Dermis blood vessel endothelial cell (primary cell): ENCODE measurements around the gene SDK2. TPM values are rescaled to one million over a fixed set of nuclear protein-coding genes. Genes with fewer than 3 reads are reported as not detected.

Experiments used
- DNase-seq: peaks from one replicate; pipeline ENCODE4 v3.0.0; 2010
- total RNA-seq: library from RNA; depleted of rRNA; stranded (reverse); fragments of >200 nt; gene quantifications from 2 replicates; pipeline ENCODE4 v1.2.3, GENCODE V29; 2014

Gene SDK2
- total RNA-seq, 1 donor from 2014 or later: not detected

DNA sequence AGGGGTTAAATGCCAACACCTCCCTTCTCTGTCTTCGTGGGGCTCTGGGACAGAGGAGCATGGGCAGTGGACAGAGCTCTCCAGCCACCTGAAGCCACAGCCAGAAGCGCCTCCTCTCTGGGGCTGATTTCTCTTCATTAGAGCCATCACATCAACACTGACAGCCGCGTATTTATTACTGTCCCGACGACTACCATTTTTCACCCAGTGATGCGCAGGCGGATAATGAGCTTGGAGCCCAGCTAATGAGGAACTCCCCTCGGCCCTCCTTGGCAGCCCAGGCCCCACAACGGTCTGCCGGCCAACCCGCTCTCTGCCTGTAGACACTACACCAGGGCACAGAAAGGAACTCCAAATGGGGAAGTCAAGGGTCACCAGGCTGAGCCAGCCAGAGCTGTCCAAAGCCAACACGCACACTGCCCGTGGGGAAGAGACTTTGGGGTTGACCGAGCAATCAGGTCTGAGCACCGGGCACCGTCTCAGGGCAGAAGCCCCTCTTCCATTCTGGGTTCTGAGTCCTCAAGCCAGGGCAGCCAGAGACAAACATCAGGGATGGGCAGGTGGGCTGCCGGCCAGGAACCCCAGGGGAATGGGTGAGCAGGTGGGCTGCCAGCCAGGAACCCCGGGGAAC is 13.2 kb downstream of the SDK2 start:
- no peak for DNase-seq

DNA sequence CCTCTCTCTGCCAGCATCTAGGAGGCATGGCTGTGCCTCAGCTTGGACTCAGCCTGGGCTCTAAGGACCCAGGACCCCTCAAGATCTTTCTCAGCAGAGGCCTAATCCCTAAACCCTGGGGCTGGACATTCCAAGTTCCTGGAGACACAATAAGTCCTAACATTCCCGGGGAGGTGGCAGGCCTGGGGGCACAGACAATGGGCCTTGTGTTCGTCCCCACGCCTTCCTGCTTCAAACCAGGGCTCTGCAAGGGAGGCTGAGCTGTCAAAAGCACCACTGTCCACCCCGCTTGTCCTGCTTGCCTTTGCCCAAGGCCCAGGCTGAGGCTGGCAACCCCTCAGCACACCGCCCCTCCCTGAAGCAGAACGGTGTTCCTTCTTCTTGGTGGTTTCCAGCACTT is 13.7 kb downstream of the SDK2 start:
- DNase-seq: no peak

DNA sequence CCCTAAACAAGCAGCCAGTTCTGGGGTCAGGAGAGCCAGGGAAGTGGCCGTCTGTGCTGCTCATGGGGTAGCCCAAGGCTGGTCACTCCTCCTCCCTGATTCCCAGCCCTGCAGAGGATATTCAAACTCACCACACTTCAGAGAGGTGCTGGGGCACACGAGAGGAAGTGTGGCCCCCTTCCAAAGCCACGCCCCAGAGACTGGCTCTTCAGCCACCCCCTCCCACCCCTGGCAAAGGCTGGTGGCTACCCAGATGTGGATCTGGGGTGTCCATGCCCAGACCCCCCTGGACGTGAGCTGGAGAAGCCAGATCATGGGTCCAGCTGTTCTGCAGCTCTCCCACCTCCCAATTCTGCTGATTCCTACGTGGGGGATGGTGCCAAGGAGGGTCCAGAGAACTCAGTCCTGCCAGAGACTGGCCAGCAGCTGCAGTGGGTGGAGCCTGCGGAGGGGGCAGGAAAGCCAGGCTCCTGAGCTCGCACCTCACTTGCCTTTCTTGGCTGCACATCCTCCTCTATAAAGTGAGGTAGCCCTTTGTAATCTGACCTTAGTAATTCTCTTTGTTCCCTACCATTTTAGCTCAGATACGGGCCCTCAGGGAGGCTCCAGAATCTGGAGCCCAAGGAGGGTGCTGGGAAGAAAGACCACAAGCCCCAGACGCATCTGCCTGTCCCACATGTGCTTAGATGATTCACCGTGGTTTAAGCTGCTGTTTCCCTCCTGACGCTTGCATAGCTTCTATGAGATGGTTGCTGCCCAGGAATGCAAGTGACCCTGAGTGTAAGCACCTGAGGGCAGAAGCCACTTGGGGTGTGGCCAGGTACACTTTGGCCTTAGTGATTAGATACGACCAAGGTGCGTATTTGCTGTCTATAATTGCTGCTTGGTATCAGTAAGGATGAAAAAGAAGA is 15.3 kb downstream of the SDK2 start:
- no peak for DNase-seq

DNA sequence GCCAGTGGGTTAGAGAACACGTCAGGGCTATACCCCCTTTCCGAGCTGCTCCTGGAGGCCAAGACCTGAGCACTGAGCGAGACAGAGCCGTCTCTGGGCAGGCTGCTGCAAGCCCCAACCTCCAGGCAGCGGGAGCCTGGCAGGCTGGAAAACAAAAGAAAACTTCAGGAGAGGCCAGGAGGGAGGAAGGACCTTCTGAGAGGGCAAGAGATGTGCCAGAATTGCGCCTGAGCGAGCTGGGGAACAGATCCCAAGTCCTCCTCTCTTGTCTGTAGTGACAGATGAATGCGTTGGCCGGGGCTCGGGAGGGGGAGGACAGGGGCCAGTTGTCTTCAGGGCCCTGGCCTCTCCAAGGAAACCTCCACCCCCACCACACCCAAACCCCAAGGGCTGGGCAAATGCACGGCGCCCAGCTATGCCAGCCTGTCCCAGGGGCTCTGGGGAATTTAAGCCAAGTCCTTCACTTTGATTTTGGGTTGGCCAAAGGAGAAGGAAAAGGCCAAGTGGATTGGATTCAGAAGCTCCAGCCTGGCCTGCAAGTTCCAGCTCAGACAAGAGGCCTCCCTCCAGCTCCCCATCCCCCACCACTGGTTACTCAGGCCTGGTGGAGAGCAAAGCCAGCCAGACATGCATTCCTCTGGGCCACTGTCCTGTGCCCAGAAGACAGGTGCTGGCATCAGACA is 18.1 kb downstream of the SDK2 start:
- DNase-seq: no peak

DNA sequence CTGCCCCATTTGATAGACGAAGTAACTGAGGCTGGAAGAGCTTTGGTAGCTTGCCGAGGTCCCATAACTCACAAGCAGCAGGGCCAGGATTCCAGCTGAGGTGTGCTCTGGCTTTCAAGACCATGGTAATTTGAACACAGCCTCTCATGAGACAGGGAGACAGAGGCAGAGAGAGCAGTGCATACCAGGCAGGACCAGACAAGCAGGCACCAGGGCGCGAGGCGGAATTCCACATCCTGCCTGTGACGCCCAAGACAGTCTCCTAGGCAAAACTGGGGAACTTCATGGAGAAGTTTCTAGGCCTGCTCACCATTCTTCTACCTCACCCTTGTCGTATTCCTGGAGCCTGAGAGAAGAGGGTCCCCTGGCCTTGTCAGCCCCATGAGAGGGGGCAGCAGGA is 19.2 kb downstream of the SDK2 start:
- no peak for DNase-seq

DNA sequence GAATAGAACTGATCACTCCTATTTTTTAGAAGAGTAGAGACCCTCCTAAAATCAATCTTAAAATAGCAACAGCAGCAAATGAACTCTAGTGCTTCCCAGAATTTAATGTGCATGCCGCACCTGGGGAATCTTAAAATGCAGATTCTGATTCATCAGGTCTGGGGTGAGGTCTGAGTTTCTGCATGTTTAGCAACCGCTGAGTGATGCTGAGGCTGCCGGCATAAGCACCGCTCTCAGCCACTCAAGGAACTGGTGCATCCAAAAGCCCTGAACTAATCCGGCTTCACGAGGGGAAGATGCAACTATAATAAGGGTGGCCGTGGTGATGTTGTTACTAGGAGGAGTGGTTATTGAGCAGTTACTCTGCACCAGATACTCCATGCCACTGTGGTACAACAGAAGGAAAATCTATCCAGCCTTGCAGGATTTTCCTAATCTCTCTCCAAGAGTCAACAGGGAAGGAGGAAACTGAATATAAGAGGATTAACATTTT is 19.7 kb downstream of the SDK2 start:
- no peak for DNase-seq

DNA sequence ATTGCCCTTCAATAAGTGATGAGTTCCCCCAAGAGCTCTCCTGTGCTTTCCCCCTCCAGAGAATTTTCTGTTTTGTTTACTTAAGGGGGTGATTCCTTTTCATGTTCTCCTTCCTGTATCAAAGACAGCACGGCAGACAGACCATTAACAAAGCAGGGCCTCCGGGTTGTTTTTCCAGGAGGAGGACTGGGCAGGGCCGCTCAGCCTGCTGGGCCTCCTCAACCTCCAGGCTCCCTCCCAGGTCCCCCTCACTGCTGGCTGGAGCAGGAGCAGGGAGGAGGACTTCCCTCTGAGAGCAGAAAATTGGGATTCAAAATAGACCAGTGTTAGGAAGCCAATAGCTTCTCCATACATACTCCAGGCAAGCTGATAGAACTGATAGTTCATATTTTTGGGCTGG is 20.4 kb downstream of the SDK2 start:
- no peak for DNase-seq

DNA sequence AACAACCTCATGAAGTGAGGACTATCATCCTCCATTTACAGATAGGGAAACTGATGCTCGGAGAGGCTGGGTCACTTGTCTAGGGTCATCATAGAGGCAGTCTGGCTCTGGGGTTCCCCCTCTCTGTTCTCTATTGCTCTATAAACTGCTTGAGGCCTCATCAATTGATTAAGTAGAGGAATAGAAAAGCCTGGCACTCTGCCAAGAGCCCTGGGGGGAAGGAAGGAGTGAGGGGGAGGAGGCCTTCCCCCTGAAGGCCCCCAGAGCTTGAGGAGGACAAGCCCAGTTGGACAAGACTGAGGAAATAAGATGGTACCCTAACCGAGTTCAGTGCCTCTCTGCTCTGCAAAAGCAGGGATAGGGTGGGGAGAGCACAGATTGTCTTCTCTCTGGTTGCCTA is 21.0 kb downstream of the SDK2 start:
- DNase-seq: no peak

DNA sequence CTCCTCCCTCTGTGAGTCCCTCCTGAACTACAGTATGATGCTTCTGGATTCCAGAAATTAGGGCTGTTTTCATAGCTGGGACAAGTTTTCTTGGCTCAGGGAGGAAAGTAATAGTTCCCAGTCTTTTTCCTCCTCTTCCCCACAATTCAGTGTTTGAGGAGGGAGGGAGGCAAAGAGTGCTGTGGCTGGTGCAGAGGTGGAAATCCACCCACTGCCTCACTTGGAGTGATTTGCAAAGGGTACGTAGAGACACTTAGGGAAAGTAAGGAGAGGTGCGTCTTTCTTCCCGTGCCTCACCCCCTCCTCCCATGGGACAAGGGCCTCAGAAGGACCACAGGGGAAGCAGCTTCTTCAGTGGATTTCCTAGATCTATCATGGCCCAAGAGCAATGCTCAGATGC is 21.9 kb downstream of the SDK2 start:
- DNase-seq: no peak

DNA sequence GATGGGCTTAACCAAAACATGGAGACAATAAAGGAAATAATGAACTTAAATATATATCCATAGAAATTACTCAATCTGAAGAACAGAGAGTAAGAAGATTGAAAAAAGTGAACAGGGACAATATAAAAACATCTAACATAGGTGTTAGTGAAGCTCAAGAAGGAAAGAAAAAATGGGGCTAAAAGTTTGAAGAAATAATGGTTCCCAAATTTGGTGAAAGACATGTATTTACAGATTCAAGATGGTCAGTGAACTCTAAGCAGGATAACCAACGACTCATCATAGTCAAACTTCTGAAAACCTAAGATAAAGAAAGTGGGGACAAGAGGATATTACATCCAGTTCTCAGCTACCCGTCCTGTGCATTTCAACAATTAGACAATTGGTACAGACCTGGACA is 22.6 kb downstream of the SDK2 start:
- DNase-seq: no peak

DNA sequence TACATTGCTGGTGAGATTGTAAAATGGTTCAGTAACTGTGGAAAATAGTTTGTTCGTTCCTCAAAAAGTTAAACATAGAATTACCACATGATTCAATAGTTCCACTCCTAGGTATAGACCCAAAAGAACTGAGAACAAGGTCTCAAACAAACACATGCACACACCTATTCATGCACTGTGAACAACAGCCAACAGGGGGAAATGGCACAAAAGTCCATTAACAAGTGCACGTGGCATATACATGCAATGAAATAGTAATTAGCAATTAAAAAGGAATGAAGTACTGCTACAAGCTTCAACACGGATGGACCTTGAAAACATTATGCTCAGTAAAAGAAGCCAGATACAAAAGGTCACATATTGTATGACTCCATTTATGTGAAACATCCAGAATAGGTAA is 23.8 kb downstream of the SDK2 start:
- no peak for DNase-seq

DNA sequence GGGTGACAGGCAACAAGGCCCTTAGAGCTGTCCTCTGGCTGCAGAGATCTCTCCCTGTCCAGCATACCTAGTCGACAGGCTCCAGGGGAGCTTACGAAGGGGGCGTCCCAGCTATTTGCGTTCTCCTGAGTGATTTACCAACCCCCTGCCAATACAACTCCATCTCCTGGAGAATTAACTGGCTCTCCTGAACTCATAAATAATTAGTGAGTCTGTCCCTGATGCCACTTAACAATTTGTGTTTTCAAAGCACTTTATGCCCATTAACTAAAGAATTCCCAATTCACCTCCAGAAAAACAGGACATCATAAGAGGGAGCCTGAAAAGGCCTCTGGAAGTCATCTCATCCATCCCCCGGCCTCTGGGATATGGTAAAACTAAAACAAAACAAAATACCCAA is 26.7 kb downstream of the SDK2 start:
- no peak for DNase-seq

DNA sequence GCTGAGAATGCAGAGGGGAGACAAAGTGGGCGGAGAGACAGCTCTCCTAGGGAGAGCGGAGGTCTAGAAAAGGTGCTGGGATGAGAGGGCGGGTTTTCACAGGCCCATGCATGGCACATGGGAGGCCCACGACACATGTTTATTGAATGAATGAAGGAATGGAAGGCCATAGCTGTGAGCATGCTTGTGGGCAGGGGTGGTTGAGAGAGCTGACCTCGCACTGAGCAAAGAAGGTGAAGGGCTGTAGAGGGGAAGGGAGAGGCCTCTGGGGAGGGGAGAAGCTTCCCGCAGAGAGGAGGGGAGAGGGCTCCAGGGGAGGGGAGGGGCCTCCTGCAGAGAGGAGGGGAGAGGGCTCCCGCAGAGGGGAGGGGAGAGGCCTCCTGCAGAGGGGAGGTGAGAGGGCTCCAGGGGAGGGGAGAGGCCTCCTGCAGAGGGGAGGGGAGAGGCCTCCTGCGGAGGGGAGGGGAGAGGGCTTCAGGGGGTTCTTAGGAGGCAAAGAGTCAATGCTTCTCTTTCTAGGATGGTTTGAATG is 27.3 kb downstream of the SDK2 start:
- DNase-seq: no peak

DNA sequence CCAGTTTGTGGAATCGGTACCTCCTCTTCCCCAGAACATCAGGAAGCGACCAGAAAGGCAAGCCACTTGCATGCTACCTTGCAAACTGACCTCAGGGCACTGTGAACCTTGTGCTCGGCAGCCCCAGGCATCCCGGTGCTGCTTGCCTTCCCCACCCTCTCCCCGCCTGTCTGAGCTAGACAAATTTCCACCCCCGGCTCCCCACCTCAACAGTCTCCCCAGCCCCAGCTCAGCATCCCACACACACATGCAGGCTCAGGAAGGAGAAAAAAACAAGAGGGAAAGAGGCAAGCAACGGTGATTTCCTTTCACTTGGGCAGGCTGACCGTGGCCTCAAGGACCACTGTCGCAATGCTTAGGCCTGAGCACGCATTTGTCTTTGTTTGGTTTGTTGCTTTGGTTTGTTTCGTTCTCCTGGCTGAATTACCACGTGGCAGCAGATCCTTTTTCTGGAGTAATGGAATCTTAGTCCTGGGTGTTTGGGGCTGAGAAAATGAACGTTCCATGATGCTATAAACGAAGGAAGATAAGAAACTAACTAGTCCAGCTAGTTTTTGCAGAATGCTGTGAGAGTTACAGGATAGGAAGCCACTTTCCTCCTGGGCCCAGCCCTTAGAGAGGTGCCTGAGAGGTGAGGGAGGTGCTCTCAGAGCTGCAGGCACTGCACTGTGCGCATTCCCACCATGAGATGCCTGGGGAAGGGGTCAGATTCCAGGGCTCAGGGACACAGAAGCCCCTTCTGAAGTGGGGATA is 27.9 kb downstream of the SDK2 start:
- DNase-seq: no peak

DNA sequence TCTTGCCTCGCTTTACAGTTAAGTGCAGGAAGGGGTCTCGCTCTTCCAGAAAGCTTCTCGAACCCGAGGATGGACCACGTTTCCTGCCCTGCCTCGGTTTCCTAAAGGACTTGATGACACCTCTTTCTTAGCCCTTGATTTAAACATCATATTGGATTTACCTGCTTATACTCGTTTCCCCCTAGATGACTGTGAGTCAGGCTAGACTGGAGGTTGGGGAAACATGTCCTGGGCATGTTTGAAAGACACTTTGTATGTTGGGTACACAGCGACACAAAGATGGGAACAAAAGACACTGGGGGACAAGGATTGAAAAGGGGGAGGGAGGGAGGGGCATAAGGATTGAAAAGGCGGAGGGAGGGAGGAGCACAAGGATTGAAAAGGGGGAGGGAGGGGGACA is 30.0 kb downstream of the SDK2 start:
- no peak for DNase-seq

DNA sequence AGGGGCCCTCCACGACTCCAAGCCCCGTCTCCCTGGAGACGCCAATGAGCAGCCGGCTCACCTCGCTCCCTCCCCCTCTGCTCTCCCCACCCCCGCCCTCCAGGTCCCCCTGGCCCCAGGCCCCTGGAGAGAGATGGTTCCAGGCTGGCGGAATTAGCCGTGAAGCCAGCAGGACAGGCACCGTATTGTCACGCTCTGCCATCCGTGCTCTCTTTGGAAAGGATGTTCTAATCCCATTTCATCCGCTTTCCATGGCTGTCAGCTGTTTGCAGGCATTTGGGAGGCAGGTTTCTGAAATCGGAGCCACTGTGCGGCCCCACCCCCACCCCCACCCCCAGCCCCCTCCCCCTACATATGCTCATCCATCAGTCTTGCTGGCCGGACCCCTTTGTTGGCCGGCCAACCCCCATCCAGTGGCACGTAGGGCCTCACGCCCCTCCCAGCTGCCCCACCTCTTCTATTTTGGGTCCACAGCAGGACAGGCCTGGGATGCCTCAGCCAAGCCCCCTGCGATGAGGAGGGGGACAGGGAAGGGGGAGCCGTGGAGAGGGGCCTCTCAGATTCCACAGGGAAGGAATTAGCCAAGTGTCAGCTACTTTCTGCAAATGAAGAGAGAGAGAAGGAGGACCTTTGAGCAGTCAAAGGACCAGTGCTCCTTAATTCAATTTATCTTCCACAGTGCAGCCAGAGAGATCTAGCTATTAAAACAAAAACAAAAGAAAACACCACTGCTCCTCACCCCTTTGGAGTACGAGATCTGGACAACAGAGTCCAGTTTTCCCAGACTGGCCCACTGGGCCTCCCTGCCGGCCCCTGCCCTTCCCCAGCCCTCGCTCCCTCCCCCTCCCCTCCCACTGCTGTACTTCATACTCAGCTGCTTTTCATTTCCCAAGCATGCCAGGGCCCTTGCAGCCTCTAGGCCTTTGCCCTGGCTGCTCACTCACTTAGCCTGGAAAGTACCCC is 30.7 kb downstream of the SDK2 start:
- no peak for DNase-seq

DNA sequence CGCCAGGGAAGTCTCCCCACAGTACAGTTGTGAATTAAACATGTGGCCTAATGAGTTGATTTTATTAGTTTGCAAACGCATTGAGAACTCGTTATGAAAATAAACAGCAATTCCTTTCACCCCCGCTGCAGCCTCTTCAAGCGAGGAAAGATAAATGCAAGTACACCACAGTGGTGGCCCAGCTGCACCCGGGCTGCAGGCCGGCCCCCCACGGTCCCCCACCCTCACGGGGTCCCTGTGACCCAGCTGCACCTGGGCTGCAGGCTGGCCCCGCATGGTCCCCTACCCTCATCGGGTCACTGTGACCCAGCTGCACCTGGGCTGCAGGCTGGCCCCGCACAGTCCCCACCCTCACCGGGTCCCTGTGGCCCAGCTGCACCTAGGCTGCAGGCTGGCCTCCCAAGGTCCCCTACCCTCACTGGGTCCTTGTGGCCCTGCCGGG is 32.2 kb downstream of the SDK2 start:
- no peak for DNase-seq

DNA sequence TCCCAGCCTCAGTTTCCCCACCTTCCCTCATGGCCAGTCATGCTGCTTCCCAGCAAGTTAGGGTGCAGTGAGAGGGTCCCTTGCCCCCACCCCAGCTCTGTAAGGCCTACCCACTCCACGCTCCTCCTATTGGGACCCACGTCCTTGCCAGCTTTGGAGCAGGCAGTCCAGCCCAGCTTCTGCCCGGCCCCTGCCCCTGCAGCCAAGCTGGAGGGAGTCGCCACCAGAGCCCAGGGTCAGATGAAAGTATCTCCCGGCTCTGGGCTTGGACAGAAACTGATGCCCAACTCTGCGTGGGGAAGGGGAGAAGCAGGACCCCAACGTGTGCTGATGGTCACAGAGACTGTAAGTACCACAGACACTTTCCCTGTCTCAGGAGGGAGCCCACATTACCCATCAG is 32.6 kb downstream of the SDK2 start:
- DNase-seq: no peak

DNA sequence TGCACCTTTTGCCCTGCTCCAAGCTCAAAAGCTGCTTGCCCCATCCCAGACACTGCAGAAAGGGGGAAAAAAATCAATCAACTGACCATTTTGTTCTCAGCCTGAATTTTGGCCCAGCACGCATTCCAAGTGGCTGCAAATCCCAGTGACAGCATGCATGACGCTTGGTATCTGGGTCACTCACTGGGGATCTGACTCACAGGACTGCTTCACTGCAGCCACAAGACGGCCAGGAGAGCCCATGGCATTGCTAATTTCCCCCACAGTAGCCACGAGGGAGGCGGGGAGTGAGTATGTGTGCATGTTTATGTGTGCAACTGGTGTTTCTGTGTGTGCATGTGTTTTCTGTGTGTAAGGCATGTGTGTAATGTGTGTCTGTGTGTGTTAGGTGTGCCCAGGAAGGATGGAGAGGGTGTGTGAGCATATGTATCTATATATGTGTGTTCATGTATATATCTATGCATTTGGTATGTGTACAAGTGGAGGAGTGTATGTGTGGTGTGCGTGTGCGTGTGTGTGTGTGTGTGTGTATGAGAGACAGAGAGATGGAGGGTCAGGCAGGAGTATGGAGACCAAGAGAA is 33.8 kb downstream of the SDK2 start:
- DNase-seq: no peak

DNA sequence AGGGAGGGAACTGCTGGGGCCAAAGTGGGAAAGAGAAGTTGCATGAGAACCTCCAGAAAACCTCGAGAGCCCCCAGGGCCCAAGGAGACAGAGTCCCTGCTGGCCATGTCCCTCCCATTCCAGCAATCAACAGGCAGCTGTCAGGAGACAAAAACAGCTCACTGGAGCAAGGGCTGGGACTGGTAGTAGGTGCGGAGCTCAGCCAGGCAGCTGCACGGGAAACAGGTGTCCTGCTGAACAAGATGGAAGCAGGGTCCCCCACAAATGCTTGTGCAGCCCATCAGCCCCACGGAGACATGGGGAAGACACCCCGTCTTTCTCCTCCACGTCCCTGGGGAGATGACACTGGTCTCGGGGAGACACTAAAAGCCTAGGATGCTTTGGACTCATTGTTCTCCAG is 34.5 kb downstream of the SDK2 start:
- DNase-seq: no peak

DNA sequence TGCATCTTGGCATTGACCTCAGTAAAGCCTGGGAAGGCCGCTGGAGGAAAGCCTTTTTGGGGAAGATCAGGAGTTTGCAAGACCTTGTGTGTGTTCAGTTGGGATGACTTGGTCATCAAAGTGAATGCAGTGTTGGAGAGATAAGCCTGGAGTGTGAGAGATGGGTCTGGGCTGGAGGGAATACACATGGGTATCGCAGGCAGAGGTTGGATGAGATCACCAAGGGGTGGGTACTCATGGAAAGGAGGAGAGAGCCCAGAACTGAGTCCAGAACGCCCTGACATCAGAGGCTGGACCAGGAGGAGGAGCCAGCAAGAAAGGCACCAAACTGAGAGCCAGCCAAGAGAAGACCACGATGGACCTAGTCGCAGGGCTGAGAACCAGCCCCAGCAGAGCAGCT is 35.2 kb downstream of the SDK2 start:
- DNase-seq: no peak
